Measurements from ENCODE around the gene PUM1.
"Not testable (repeated sequence)": the region's sequence is repeated elsewhere in the genome, so short reads cannot be mapped to it uniquely, and the experiment has no call there.

PUM1 gene, protein sequence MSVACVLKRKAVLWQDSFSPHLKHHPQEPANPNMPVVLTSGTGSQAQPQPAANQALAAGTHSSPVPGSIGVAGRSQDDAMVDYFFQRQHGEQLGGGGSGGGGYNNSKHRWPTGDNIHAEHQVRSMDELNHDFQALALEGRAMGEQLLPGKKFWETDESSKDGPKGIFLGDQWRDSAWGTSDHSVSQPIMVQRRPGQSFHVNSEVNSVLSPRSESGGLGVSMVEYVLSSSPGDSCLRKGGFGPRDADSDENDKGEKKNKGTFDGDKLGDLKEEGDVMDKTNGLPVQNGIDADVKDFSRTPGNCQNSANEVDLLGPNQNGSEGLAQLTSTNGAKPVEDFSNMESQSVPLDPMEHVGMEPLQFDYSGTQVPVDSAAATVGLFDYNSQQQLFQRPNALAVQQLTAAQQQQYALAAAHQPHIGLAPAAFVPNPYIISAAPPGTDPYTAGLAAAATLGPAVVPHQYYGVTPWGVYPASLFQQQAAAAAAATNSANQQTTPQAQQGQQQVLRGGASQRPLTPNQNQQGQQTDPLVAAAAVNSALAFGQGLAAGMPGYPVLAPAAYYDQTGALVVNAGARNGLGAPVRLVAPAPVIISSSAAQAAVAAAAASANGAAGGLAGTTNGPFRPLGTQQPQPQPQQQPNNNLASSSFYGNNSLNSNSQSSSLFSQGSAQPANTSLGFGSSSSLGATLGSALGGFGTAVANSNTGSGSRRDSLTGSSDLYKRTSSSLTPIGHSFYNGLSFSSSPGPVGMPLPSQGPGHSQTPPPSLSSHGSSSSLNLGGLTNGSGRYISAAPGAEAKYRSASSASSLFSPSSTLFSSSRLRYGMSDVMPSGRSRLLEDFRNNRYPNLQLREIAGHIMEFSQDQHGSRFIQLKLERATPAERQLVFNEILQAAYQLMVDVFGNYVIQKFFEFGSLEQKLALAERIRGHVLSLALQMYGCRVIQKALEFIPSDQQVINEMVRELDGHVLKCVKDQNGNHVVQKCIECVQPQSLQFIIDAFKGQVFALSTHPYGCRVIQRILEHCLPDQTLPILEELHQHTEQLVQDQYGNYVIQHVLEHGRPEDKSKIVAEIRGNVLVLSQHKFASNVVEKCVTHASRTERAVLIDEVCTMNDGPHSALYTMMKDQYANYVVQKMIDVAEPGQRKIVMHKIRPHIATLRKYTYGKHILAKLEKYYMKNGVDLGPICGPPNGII

DNA sequence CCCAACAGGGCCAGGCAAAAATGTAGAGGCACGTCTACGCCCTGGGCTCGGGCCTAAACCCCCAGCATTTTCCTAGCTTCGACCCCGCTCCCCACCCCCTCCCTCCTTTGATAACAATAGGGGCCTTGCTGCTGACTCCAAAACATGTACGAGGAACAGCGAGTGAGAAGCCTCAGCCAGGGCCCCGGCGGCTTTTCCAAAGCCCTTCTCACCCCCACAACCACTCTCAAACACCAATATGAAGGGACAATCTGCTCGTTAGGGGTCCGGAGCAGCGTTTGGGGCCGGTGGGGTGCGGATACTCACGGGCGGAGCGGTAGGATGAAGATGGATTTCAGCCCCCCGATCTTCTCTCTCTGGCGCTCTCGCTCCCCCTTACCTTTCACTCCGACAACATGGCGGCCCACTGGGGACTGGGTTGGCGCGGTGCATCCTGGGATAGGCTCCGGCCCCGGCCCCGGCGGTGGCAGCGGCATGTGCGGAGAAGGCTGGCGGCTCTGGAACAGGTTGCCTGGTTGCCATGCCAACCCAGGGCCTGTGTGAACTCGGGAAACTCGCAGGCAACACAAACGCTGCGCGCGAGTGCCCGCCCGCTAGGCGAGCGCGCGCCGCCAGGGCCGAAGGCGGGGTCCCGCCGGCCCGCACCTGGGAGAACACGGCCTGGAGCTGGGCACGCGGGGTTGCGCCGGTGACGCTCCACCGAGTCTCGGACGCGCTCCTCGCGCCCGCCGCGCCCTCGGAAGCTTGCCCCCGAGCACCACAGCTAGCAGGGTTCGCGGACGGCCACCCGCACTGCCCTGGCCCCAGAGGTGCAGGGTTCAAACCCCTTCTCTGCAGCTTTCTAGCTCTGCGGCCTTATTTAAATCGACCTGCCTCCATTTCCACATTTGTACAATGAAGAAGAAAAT lies at the start of gene PUM1:
PUM1 (minus strand) TSS at position 408 of the 908 bp plus-strand sequence. CDS start 6,151 bp downstream, outside the sequence.
- peak; percentile 99 for DNase-seq

DNA sequence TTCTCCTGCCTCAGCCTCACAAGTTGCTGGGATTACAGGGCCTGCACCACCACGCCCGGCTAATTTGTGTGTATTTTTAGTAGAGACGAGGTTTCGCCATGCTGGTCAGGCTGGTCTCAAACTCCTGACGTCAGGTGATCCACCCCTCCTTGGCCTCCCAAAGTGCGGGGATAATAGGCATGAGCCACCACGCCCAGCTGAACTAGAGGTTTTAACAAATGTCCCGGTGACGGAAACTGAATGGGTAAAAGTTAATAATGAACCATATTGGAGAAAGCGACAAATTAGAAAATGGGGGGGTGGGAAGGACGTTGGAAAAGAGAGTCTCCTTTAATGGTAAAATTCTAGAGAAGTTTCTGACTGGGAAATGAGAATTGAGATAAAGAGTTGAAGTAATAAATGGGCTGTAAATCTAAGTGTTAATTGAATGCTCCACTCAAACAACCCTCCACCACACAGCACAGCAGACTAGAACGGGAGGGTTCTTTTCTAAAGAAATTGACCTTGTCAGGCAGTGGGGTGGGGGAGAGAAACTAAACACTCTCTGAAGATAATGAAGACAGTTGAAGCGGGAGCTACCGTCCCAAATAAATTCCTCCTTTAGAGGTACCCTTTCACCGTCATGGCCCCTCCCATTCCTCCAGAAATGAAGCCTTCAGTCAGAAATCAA lies 46.9 kb upstream of the PUM1 start:
- no peak for DNase-seq

DNA sequence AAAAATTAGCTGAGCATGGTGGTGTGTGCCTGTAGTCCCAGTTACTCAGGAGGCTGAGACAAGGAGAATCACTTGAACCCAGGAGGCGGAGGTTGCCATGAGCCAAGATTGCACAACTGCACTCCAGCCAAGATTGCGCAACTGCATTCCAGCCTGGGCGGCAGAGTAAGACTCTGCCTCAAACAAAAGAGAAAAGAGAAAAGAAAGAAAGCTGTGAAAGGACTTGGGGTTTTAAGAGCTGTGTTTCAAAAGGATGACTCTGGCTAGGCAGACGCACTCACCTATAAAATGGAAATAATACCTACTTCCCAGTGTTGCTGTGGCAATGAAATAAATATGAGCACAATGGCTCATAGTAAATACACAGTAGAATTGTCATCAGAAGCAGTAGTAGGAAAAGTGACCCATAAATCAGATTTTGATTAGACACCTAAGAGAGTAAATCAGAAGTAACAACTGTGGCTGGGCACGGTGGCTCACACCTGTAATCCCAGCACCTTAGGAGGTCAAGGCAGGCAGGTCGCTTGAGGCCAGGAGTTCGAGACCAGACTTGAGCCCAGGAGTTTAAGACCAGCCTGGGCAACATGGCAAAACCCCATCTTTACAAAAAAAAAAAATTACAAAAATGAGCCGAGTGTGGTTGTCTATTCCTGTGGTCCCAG lies 45.9 kb upstream of the PUM1 start:
- no peak for DNase-seq

DNA sequence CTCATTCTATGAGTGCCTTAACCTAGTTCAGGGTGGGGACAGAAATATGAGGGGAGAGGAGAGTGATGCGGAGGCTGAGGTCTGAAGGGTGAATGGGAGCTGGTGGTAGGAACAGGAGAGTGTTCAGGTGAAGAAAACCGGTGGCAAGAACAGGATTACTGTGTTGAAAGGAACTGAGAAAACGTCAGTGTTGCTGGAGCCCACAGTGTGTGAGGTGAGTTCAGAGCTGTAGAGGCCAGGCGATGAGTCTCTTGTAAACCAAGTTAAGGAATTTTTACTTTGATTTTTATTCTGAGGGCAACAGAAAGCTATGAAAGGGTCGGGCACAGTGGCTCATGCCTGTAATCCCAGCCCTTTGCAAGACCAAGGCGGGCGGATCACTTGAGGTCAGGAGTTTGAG lies 45.3 kb upstream of the PUM1 start:
- DNase-seq = no peak

DNA sequence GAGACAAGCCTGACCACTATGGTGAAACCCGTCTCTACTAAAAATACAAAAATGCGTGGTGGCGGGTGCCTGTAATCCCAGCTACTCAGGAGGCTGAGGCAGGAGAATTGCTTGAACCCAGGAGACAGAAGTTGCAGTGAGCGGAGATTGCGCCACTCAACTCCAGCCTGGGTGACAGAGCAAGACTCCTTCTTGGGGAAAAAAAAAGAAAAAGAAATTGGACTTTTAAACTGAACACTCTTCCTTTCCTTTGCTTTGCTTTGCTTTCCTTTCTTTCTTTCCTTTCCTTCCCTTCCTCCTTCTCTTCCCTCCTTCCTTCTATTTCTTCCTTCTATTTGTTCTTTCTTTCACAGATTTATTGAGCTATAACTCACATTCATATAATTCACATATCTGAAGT lies 43.3 kb upstream of the PUM1 start:
- DNase-seq = no peak

DNA sequence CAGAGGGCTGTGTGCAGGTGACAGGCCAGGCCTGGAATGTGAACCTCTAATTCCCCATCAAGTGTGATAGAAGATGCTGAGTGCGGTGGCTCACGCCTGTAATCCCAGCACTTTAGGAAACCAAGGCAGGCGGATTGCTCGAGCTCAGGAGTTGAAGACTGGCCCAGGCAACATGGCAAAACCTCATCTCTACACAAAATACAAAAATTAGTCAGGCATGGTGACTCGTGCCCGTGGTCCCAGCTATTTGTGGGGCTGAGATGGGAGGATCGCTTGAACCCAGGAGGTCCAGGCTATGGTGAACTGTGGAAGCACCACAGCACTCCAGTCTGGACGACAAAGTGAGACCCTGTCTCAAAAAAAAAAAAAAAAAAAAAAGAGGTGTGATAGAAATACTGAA lies 40.1 kb upstream of the PUM1 start:
- DNase-seq = no peak

DNA sequence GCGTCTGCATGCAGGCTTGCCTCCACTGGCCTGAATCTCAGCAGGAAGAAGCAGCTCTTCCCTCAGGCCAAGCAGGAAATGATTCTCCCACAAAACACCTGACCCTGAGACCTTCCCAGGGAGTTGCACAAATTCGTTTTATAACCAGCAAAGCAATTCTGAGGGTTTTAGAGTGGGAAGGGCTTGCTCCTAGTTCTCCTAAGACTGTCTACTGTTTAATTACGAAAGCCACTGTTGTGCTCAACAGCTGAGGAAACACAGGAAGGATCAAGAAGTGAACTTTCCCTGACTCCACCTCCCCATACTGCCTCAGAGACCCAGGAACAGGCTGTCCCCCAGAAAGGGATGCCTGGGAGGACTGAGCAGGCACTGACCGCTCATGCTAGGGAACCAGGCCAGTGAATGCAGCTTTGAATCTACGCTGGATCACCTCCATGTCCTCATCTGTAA lies 37.0 kb upstream of the PUM1 start:
- DNase-seq = no peak

DNA sequence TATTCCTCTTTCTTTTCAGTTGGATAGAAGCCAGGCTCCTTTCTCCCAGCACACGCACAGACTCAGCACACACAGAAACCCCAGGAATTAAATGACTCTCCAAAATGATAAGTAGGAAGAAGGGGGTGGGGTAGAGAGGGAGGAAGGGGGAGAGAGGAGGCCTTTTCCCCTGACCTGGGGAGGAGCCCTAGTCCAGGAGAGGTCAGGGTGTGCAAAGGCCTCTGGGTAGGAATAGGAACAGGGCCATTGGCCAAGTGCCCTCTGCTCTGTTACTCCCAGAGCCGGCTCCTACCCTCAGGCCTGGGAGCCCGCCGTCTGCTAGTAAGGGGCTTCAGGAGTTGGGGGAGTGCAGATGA lies 35.6 kb upstream of the PUM1 start:
- no peak for DNase-seq

DNA sequence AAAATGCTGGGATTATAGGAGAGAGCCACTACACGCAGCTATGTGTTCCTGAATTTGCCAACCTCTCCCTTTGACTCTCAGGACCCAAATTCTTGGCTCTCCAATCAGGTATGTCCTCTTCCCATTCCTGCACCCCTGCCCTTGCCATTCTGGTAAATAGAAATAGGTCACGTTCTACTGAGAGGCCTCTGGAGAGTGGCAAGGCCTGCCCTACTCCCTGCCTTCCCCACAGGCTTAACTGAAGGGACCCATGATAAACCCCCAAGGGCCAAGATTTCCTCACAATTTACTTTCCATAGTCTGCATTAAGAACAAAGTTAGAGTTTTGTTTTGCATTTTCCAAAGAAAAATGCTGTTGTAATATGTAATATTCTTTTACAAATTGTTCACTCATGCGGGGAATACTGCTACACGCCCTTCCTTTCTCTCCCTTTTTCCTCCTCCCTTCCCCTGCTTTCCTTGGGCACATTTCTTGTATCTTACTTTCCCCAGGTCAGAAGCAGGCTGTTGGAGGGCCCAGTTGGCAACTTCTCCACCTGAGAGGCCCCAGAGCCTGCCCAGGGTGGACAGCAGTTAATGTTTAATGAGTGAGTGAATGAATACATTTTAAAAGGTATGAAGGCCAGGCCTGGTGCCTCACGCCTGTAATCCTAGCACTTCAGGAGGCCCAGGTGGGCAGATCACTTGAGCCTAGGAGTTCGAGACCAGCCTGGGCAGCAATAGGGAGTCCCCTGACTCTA lies 33.9 kb upstream of the PUM1 start:
- DNase-seq = no peak

DNA sequence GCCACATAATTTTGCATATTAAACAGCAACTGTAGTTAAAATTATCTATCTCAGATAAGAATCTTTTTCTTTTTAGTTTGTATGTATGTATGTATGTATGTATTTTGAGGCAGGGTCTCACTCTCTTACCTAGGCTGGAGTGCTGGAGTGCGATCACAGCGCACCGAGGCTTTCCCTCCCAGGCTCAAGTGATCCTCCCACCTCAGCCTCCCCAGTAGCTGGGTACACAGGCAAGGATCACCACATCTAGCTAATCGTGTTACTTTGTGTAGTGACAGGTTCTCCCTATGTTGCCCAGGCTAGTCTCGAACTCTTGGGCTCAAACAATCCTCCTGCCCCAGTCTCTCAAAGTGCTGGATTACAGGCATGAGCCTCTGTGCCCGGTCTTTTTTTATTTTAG lies 30.5 kb upstream of the PUM1 start:
- DNase-seq = no peak

DNA sequence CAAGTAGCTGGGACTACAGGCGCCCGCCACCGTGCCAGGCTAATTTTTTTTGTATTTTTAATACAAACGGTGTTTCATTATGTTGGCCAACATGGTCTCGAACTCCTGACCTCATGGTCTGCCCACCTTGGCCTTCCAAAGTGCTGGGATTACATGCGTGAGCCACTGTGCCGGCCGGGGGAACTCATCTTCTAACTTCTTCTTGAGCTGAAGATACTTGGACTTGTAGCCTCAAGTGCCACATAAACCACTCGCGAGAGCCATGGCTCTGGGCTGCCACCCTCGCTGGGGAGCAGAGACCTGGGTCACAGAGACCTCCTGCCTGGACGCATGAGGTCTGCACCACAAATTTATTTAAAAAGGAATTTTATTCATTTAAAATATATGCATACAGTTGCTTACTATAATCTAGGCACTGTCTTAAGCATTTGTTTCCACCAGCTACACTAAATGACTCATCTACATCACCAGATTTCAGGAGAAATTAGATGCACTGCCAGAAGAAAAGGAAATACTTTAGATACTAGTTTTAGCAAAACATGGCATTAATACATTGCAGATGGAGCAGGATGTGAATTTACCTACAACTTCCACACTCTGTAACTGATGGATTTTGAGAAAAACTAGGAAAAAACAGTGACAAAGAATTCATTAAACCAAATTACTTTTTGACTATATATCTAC lies 29.9 kb upstream of the PUM1 start:
- no peak for DNase-seq

DNA sequence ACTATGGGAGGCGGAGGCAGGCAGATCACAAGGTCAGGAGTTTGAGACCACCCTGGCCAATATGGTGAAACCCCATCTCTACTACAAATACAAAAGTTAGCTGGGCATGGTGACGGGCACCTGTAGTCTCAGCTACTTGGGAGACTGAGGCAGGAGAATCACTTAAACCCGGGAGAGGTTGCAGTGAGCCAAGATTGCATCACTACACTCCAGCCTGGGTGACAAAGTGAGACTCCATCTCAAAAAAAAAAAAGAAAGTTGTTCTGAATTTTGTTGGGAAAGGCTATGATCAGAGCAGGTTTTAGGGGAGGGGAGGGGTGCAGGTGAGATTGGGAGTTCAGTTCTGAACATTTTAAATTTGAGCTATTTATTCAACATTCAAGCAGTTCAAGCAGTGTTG lies 22.6 kb upstream of the PUM1 start:
- DNase-seq = not testable (repeated sequence)

DNA sequence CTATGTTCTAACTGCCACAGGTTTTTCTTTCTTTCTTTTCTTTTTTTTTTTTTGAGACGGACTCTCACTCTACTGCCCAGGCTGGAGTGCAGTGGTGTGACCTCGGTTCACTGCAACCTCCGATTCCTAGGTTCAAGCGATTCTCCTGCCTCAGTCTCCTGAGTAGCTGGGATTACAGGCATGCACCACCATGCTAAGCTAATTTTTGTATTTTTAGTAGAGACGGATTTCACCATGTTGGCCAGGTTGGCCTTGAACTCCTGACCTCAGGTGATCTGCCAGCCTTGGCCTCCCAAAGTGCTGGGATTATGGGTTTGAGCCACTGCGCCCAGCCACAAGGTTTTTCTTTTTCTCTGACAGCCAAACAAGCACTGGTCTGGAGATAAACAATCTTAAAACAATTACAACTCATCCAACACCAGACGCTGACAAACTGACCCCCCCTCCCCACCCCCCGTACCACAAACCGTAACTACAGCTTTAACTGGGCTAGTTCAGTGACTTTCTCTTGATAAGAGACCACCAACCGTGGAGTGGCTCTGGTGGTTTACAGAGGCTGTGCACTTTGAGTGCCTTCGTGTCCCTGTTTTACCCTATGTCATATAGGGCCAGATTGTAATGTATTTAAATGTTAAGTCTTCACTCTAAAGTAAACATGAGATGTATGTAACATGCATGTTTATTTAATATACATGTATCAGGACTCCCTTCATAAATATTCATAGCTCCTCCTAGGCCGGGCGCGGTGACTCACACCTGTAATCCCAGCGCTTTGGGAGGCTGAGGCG lies 19.5 kb upstream of the PUM1 start:
- DNase-seq = no peak

DNA sequence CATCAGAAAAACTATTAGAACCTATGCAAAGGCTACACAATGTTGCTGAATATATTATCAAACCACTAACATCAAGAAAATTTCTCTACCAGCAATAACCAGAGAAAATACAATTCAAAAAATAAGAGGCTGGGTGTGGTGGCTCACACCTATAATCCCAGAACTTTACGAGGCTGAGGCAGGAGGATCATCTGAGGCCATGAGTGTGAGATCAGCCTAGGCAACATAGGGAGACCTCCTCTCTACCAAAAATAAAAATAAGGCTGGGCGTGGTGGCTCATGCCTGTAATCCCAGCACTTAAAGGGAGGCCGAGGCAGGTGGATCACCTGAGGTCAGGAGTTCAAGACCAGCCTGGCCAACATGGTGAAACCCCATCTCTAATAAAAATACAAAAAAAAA lies 16.9 kb upstream of the PUM1 start:
- DNase-seq = no peak

DNA sequence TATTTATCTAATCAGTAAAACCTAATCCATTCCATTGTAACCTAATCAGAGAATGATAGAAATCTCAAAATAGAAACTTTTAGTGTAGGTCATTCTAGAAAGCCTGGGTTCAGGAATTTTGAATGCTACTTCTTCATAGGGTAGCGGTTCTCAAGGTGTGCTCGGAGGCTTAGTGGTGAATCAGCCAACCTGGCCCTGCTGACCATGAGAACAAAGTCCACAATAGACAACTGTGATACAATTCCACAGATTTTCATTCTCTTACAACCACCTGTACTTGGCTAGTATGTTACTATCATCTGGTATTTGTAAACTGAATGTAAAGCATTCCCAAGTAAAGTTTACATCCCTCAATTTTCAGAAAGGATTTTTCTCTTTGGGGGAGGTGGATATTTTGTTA lies 7.5 kb upstream of the PUM1 start:
- no peak for DNase-seq

DNA sequence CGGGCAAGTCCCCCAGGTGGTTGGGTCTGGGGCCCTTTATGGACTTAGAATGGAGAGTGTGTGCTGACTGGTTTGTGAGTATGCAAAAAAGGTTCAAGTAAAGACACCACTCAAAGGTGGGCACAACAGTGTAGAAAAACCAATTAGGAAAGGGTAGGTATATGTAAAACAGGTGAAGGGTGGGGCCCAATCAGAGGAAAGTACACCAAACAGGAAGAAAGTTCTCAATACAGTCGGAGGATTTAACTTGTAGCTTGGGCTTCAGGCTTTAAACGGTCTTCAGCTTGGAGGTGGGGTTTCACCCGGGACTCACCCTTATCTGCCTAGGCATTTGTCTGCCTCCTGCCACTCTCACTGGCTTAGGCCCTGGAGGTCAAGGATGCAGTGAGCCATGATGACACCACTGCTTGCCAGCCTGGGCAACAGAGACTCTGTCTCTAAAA lies 6.8 kb upstream of the PUM1 start:
- no peak for DNase-seq

DNA sequence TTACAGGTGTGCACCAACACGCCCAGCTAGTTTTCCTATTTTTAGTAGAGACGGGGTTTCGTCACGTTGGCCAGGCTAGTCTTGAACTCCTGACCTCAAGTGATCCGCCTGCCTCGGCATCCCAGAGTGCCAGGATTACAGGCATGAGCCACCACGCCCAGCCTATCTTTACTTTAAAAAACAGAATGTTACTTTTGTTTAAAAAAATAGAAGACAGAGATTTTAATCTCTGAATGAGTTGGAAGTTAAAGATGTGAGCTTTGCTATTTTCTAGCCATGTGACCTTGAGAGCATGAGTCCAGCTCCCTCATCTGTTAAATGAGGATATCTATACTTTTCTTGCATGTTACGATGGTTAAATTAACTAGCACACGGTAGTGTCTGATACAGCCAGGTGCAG lies 3.9 kb upstream of the PUM1 start:
- DNase-seq = no peak

DNA sequence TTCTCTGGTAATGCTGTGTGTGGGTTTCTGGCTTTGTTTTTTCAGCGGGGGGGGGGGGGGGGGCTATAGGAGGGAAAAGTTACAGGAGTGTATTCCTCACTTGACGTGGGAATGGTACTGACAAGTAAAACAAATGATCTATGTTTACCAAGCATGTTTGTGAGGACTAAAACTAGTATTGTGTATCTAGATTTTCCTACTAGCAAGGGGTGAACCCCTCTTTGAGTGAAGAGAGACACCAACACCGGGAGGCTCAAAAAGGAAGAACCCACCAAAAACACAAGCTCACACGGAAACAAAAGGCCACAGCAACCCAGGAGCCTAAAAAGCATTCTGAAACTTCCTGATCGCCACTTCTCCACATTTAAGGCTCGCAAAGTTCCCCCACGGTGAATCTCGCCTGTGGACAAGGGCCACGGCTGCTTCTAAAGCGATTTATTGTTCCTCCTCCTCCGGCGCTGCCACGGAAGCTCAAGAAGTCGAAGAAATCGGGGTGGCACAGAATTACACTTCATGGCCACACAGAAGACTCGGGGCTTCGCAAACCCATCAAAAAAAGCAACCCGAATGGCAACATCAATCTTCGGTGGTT lies 703 bp downstream of the PUM1 start:
- peak; percentile 51 for DNase-seq

All from NCI-H1092 (cell line).